Activated CD8-positive, alpha-beta memory T cell treated with anti-CD3 and anti-CD28 coated beads for 1 hour (primary cell): ENCODE results near the gene ERVW-1.
"Not testable (repeated sequence)": the region's sequence is repeated elsewhere in the genome, so short reads cannot be mapped to it uniquely, and the experiment has no call there.

Experiments
- DNase-seq, 2 donors: peaks; one replicate each; pipeline ENCODE4 v3.0.0-alpha.2; 2020; ENCODE audit warnings: low read depth in 1 of 2; ENCODE audit errors: extremely low read depth in 1 of 2

The ERVW-1 gene

GRCh38 chr7:92477681-92478080, at the start of gene ERVW-1:
TSS of gene ERVW-1 (minus strand) at chr7:92477946. CDS start at chr7:92470381, 7,565 bp downstream.
- not testable (repeated sequence) for DNase-seq

- DNase-seq, result no peak
These were observed 45.4 kb upstream of the ERVW-1 start for GRCh38 chr7:92523110-92523509.

GRCh38 chr7:92520024-92520423, 42.3 kb upstream of the ERVW-1 start:
- DNase-seq, result no peak

- no peak for DNase-seq
These were observed 39.9 kb upstream of the ERVW-1 start for GRCh38 chr7:92517631-92518030.

- DNase-seq, result no peak
These were observed 35.6 kb upstream of the ERVW-1 start for GRCh38 chr7:92513167-92513902.

GRCh38 chr7:92508946-92509345, 31.2 kb upstream of the ERVW-1 start:
- DNase-seq, result no peak

GRCh38 chr7:92506363-92506762, 28.6 kb upstream of the ERVW-1 start:
- DNase-seq, result no peak

GRCh38 chr7:92504563-92504962, 26.8 kb upstream of the ERVW-1 start:
- no peak for DNase-seq

- DNase-seq, result no peak
These were observed 26.0 kb upstream of the ERVW-1 start for GRCh38 chr7:92503767-92504166.

GRCh38 chr7:92498557-92498956, 20.8 kb upstream of the ERVW-1 start:
- DNase-seq, result no peak

- no peak for DNase-seq
These were observed 19.1 kb upstream of the ERVW-1 start for GRCh38 chr7:92496876-92497275.

GRCh38 chr7:92489634-92490033, 11.9 kb upstream of the ERVW-1 start:
- DNase-seq, result no peak

GRCh38 chr7:92487804-92488203, 10.1 kb upstream of the ERVW-1 start:
- no peak for DNase-seq

- no peak for DNase-seq
These were observed 8.2 kb upstream of the ERVW-1 start for GRCh38 chr7:92485974-92486373.

- DNase-seq, result no peak
These were observed 7.6 kb upstream of the ERVW-1 start for GRCh38 chr7:92485267-92485892.

- DNase-seq, result not testable (repeated sequence)
These were observed 6.5 kb upstream of the ERVW-1 start for GRCh38 chr7:92484226-92484625.

GRCh38 chr7:92483624-92484023, 5.9 kb upstream of the ERVW-1 start:
- not testable (repeated sequence) for DNase-seq

- DNase-seq, result not testable (repeated sequence)
These were observed 1.4 kb upstream of the ERVW-1 start for GRCh38 chr7:92479146-92479545.

GRCh38 chr7:92478711-92479110, 965 bp upstream of the ERVW-1 start:
- no peak for DNase-seq

- DNase-seq, result no peak
These were observed 349 bp upstream of the ERVW-1 start for GRCh38 chr7:92478095-92478494.

GRCh38 chr7:92475851-92476590, 1.7 kb downstream of the ERVW-1 start:
- DNase-seq, result not testable (repeated sequence)

GRCh38 chr7:92475261-92475770, 2.4 kb downstream of the ERVW-1 start:
- not testable (repeated sequence) for DNase-seq
